GM19023 (cell line): Measurements from ENCODE around the gene PLA2G2A.
"Not testable (repeated sequence)": the region's sequence is repeated elsewhere in the genome, so short reads cannot be mapped to it uniquely, and the experiment has no call there.

Source experiments
- ATAC-seq: cut with Tn5 transposase; IDR thresholded peaks from one replicate; pipeline ENCODE4 v1.9.1; 2021; ENCODE audit warnings: mild to moderate bottlenecking, moderate library complexity; ENCODE audit not compliant: unreplicated experiment

PLA2G2A gene, protein sequence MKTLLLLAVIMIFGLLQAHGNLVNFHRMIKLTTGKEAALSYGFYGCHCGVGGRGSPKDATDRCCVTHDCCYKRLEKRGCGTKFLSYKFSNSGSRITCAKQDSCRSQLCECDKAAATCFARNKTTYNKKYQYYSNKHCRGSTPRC

DNA sequence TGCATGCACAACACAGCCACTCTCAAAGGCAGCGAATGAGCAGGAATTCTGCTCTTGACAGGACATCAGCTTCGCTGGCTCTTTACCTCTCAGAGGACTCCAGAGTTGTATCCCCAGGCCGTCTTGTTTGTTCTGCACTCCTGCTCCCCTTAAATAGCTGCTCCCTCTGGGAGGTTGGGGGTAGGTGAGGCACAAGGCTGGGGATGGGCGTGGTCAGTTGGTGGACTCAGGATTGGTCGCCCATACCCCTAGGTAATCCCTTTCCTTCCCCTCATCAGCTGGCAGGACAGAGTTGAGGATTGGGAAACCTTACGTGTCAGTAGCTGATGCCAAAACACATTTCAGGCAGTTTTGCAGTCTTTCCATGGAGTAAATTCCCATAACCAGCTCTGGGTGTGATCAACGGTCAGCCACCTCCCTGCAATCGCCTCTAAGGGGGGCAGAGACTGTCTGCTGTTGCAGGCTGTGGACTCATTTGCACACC, at the start of gene PLA2G2A:
PLA2G2A (minus strand) TSS at position 125 of the 484 bp plus-strand sequence. CDS start 845 bp downstream, outside the sequence.
- no peak for ATAC-seq

DNA sequence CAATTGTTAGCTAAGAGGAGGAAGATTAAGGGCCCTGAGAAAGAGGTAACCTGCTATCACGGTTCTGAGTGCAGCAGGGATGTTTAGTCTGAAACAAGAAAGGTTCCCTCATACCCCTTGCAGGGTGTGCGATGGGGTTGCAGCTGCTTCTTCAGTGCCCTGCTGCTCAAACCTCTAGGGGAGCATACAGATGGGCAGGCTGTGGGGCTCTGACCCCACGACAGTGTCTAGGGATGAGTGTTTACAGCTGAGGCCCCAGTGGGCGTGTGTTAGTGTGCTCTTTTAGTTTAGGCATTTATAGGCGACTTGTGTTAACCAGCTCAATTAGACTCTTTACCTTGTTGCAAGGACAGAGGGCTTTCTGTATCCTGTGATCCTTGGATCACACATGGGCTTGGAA, 49.3 kb upstream of the PLA2G2A start:
- ATAC-seq = no peak

DNA sequence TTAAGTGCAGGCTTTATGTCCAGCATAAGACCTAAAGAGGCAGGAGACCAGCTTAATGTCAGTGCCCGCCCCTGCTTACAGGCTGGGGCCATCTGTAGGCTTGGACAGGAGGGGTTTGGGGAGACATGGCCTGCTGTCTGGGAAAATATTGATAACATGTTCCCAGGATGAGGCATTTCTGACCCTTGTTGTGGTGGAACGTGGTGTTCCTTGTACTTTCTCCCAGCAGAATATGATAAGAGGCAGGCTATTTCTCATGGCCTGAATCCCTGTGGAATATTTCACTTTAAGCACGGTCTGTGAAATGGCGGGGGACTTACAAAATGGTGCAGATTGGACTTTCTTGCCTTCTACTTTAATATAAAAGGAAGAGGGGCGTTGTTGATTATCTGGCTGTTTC, 48.7 kb upstream of the PLA2G2A start:
- ATAC-seq = no peak

DNA sequence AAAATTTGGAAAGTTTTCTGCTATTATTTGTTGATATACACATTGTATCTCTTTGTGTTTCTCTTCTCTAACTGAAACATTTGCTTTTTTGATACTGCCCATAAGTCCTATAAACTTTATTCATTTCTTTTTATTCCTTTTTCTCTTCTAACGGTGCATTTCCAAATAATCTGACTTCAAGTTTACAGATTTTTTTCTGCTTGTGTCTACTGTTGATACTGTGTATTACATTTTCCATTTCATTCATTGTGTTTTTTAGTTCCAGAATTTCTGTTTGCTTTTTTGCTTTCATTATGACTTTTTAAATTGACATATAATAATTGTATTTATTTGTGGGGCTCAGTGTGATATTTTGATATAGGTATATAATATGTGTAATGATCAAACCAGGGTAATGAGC, 38.3 kb upstream of the PLA2G2A start:
- no peak for ATAC-seq

DNA sequence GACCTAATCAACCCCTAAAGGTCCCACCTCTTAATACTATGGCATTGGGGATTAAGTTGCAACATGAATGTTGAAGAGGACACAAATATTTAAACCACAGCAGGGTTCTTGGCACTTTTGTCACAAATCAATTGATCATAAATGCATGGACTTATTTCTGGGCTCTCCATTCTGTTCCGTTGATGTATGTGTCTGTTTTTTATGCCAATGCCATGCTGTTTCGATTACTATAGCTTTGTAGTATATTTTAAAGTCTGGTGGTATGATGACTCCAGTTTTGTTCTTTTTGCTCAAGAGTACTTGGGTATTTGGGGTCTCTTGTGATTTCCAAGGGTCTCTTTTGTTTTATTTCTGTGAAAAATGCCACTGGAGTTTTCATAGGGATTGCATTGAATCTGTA, 34.7 kb upstream of the PLA2G2A start:
- no peak for ATAC-seq

DNA sequence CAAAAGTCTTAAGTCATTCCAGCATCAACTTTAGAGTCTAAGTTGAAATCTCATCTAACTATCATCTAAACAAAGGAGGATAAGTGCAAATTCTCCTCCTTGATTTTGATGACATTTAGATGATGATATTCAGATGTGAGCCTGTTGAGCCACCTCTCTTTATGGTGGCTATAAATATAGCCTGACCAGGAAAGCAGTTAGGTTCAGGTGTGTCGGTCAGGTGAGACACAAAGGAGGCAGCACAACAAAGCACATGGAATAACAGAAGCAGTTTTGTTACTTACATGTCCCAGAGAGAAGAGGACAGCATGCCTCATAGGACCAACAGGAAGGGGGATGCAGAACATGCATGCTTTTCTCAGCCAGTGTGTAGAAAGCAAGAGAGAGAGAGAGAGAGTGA, 30.6 kb upstream of the PLA2G2A start:
- no peak for ATAC-seq

DNA sequence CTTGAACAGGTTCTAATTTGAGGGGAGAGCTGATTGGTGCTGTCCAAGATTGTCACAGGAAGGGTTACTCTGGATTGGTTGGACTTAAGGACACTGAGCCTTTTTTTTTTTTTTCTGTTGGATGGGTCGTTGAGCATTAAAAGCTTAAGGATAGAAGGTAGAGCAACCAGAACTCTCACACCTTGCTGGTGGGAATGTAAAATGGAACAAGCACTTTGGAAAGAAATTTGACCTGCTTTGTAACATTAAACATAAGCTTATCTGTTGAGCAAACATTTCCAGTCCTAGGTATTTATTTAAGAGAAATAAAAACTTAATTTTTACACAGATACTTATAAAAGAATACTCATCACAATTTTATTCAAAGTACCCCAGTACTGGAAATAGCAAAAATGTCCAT, 29.8 kb upstream of the PLA2G2A start:
- no peak for ATAC-seq

DNA sequence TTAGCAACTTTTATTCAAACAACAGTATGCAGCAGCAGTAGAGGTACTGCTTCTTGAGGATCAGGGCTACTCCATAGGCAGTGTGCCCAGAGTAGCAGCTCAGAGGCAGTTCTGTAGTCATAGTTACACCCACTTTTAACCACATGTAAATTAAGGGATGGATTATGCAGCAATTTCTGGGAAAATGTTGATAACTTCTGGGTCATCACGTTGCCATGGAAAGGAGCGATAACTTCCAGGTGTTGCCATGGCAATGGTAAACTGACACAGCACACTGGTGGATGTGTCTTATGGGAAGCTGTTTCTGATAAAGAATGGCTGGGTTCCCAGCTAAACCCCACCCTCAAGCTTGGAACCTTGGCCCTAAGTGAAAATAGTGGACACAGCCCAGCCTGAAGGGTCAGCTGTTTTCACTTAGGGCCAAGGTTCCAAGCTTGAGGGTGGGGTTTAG, 29.0 kb upstream of the PLA2G2A start:
- no peak for ATAC-seq

DNA sequence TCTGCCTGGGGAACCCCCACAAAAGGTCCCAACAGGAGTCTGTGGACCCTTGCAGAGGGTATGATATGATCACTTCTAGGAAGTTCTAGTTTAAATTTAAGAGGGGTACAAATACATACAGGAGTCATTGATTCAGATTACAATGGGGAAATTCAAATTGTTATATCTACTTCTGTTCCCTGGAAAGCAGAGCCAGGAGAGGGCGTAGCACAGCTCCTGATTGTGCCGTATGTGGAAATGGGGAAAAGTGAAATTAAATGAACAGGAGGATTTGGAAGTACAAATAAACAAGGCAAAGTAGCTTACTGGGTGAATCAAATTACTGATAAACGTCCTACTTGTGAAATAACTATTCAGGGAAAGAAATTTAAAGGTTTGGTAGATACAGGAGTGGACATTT, 19.4 kb upstream of the PLA2G2A start:
- ATAC-seq = not testable (repeated sequence)

DNA sequence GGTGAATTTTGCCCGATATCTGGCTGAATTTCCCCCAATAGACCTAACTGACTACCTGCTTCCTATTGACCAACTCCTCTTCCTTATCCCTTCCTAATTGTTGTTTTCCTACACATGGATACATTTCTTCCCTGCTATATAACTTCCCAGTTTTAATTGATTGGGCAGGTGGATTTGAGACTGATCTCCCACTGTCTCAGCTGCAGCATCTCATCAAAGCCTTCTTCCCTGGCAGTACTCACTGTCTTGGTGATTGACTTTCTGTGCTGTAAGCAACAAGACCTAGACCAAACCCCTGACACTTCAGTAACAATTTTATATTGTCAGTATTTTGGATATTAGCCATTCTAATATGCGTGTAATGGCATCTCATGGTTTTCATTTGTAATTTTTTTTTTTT, 11.3 kb upstream of the PLA2G2A start:
- ATAC-seq = no peak

DNA sequence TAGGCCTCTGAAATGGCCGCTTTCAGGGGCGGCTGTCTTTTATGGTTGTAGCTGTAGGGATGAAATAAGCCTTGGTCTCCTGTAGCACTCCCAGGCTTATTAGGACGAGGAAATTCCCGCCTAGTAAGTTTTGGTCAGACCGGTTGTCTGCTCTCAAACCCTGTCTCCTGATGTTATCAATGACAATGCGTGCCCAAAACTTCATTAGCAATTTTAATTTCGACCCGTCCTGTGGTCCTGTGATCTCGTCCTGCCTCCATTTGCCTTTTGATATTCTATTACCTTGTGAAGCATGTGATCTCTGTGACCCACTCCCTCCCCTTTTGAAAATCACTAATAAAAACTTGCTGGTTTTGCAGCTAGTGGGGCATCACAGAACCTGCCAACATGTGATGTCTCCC, 10.8 kb upstream of the PLA2G2A start:
- not testable (repeated sequence) for ATAC-seq

DNA sequence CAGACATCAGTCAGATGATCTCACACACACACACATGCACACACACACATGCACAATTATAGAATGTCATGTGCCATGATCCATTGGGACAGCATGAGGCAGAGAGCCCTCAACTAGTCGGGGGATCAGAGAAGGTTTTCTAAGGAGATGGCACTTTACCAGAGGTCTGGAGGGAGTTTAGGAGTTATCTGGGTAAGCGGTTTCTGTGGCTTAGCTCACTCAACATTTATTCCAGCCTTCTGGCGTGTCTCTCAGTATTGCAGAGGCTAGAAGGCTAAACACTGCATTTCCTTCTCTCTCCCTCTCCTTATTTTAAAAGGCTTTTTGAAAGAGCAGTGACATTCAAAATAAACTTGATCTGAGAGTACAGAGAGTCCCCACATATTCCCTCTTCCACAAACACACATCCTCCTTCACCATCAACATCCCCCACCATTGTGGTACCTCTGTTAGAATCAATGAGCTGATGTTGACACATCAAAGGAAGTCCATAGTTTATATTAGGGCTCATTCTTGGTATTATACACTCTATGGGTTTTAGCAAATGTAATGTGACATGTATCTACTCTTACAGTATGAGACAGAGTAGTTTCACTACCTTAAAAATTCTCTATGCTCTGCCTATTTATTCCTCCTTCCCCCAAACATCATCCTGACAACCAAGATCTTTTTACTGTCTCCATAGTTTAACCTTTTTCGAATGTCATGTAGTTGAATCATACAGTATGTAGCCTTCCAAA, 9.0 kb upstream of the PLA2G2A start:
- no peak for ATAC-seq

DNA sequence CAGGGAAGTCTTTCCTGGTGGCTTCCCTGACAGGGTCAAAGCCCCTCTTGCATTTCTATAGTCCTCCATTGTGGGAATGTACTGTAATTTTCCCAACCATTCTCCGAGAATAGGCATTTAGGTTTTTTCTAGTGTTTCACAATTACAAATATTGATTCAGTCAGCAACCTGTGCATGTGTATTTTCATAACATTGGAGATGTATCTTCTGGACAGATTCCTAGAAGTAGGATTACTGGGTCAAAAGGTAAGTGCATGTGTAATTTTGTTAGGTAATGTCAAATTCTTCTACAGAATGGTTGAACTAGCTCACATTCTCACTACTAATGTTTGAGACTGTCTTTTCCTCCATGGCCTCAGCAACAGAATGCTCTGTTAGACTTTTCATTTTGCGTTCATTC, 8.3 kb upstream of the PLA2G2A start:
- no peak for ATAC-seq

DNA sequence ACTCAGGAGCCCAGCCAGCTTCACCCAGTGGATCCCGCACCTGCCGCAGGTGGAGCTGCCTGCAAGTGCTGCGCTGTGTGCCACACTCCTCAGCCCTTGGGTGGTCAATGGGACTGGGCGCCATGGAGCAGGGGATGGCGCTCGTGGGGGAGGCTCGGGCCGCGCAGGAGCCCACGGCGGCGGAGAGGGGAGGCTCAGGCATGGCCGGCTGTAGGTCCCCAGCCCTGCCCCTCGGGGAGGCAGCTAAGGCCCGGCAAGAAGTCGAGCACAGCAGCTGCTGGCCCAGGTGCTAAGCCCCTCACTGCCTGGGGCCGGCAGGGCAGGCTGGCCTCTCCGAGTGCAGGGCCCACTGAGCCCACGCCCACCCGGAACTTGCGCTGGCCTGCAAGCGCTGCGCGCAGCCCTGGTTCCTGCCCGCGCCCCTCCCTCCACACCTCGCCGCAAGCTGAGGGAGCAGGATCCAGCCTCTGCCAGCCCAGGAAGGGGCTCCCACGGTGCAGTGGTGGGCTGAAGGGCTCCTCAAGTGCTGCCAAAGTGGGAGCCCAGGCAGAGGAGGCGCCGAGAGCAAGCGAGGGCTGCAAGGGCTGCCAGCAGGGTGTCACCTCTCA, 5.1 kb upstream of the PLA2G2A start:
- ATAC-seq = not testable (repeated sequence)

DNA sequence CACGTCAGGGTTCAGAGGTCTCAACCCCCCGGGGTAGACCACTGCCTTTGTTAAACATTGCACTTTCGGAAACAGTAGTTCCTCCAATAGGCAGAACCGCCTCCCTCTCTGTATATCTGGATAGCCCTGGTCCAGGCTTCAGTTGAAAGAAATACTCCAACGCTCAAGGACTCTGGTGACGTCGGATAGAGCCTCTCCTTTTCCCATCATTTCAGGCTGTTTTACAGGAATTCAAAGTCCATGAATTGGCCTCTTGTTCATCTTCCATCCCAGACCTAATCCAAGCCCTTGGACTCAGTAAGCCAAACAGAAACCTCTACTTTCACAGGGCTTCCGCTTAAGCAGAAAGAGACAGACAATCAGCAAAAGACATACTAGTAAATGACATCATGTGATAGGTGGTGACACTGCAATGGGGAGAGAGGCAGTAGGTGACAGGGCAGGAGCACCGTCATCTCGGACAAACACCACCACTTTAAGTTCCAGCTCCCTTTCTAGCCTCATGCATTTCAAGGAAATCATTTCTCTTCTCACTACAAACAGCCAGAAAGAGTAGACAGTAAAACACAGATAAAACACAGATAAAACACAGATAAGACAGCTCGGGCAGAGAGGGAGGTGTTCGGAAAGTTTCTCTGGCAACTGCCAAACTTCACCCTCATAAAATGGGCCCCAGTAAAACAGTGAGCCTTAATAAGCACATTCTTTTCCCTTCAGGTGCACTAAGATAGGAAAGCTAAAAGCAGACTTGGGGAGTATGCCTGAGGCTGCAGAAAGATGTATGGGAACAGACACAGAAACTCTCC, 2.3 kb upstream of the PLA2G2A start:
- ATAC-seq = no peak

DNA sequence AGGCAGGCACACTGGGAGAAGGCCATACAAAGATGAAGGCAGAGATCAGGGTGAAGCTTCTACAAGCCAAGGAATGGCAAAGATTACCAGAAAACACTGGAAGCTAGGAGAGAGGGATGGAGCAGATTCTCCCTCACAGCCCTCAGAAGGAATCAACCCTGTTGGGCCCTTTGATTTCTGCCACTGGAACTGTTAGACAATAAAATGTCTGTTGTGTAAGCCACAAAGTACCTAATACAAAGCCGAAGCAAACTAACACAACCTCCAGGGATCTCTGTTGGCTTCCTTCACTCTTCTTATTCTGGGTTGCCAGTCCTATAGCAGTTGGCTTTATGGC, 1.7 kb upstream of the PLA2G2A start:
- ATAC-seq = no peak

DNA sequence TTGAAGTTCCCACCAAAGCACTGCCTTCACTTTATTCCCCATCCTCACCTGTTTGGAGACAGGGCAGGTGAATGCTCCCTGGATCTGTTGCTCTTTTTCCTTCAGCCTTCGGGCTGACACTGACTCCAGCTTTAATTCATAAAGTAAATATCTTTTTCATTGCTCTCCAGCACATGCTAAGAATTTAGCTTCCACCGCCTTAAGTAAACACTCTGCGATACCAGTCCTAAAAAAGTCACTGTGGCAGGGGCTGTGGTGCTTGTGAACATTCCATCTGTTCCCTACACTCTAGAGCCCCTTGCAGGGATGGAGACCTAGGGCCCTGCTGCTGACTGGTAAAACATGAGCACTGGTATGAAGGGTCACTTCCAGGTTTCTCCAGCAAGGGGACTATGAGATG, 896 bp upstream of the PLA2G2A start:
- no peak for ATAC-seq

DNA sequence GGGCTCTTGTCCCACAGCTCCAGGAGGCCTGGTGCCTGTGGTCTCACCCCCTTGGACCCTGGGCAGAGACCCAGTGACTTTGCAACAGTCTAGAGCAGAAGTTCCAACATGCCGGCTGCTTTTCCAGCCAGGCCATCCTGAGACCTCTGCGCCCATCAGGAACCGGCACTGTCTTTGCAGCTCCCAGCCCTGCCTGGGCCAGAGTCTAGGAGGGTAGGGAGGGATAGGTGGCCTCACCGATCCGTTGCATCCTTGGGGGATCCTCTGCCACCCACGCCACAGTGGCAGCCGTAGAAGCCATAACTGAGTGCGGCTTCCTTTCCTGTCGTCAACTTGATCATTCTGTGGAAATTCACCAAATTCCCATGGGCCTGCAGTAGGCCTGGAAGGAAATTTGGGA, 1.3 kb downstream of the PLA2G2A start:
- no peak for ATAC-seq

DNA sequence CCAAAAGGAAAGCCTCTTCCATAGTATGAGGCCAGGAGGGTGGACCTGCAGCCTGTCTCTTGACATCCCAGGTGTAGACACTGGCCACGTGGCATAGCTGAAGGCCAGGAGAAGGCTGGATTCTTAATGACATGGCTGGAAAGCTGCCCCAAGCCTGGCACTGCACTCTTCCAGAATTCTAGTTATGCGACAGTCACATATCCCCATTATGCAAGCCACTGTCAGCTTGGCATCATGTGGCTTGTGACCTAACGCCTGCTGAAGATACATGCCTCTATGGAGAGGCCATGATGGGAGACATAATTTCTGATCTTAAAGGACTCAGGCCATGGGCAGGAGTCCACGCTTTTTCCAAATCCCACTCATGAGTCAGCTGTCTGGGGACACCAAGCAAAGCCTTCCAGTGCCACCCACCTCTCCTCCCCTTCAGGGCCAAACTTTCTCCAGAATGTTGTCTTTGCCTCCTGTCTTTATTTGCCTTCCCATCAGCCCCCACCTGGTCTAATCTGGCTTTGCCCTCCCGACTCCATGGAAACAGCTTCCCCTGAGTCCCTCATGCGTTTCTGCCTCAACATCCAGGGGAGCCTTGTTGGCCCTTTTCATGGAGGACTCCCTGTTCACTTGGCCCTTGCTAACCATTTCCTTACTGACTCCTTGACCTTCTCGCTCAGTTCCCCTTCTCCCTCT, 3.0 kb downstream of the PLA2G2A start:
- ATAC-seq = no peak

DNA sequence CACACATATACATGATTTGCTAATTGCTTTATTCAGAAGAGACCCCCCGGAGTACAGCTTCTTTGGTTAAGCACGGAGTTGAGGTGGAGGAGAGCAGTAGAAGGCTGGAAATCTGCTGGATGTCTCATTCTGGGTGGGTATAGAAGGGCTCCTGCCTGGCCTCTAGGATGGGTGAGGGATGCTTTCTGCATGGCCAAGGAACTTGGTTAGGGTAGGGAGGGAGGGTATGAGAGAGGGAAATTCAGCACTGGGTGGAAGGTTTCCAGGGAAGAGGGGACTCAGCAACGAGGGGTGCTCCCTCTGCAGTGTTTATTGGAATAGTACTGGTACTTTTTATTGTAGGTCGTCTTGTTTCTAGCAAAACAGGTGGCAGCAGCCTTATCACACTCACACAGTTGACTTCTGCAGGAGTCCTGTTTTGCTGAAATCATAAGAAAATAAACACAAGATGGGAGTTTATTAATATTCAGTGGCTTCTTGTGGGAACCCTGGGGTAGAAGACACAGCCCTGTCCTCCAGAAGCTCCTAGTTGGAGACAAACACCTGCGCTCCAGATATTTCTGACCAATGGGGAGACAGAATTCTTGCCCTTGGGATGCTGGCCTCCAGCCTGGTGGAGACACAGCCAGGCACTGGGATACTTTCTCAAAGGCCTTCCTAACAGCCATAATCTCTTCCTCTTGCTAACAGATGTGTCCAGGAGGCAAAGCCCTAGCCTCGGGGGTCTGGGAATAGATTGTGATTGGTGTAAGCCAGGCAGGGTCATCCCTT, 3.8 kb downstream of the PLA2G2A start:
- no peak for ATAC-seq
